HEK293 (cell line): ENCODE measurements around the gene TBK1.

ENCODE experiments used
- KLF16 ChIP-seq: fragments of 450-650 bp; formaldehyde crosslinking; IDR thresholded peaks from 2 replicates; pipeline ENCODE4 v1.5.1; 2017; ENCODE audit warnings: missing biosample characterization, missing genetic modification characterization
- SP2 ChIP-seq: fragments of 450-650 bp; formaldehyde crosslinking; IDR thresholded peaks from 2 replicates; pipeline ENCODE4 v1.5.1; 2016; ENCODE audit warnings: missing biosample characterization, missing genetic modification characterization
- TRIM28 ChIP-seq: IDR thresholded peaks from 2 replicates; pipeline ENCODE4 v1.6.1; 2011; ENCODE audit warnings: low read length, control low read depth, borderline replicate concordance
- ZBTB21 ChIP-seq: fragments of 450-650 bp; formaldehyde crosslinking; IDR thresholded peaks from 2 replicates; pipeline ENCODE4 v1.5.1; 2017; ENCODE audit warnings: missing biosample characterization, missing genetic modification characterization
- ZNF37A ChIP-seq: fragments of 450-650 bp; IDR thresholded peaks from 2 replicates; pipeline ENCODE4 v1.5.1; 2018; ENCODE audit warnings: missing biosample characterization, missing genetic modification characterization
- ZNF510 ChIP-seq: fragments of 450-650 bp; formaldehyde crosslinking; IDR thresholded peaks from 2 replicates; pipeline ENCODE4 v1.5.1; 2018; ENCODE audit warnings: mild to moderate bottlenecking, missing genetic modification characterization, missing biosample characterization; ENCODE audit not compliant: insufficient replicate concordance
- ZNF629 ChIP-seq: fragments of 450-650 bp; formaldehyde crosslinking; IDR thresholded peaks from 2 replicates; pipeline ENCODE4 v1.5.1; 2017; ENCODE audit warnings: missing biosample characterization, missing genetic modification characterization
- ZNF707 ChIP-seq: fragments of 450-650 bp; formaldehyde crosslinking; IDR thresholded peaks from 2 replicates; pipeline ENCODE4 v1.5.1; 2016; ENCODE audit warnings: missing biosample characterization, missing genetic modification characterization
- ZSCAN23 ChIP-seq: fragments of 450-650 bp; formaldehyde crosslinking; IDR thresholded peaks from 2 replicates; pipeline ENCODE4 v1.5.1; 2016; ENCODE audit warnings: missing biosample characterization, missing genetic modification characterization
- ZXDB ChIP-seq: fragments of 450-650 bp; formaldehyde crosslinking; IDR thresholded peaks from 2 replicates; pipeline ENCODE4 v1.5.1; 2016; ENCODE audit warnings: missing biosample characterization, missing genetic modification characterization
- TF ChIP-seq, protein P1 (sequence below): fragments of 450-650 bp; formaldehyde crosslinking; IDR thresholded peaks from 2 replicates; pipeline ENCODE4 v1.5.1; 2017; ENCODE audit warnings: missing biosample characterization, missing genetic modification characterization
- TF ChIP-seq, protein P2 (sequence below): fragments of 450-650 bp; formaldehyde crosslinking; IDR thresholded peaks from 2 replicates; pipeline ENCODE4 v1.5.1; 2017; ENCODE audit warnings: missing biosample characterization, missing genetic modification characterization
- TF ChIP-seq, protein P3 (sequence below): fragments of 450-650 bp; formaldehyde crosslinking; IDR thresholded peaks from 2 replicates; pipeline ENCODE4 v1.5.1; 2016; ENCODE audit warnings: missing biosample characterization, missing genetic modification characterization
- TF ChIP-seq, protein P4 (sequence below): IDR thresholded peaks from 2 replicates; pipeline ENCODE4 v1.6.1; 2011; ENCODE audit warnings: mild to moderate bottlenecking, low read depth, low read length, borderline replicate concordance
- TF ChIP-seq, protein P5 (sequence below): fragments of 450-650 bp; formaldehyde crosslinking; IDR thresholded peaks from 2 replicates; pipeline ENCODE4 v1.5.1; 2016; ENCODE audit warnings: missing biosample characterization, missing genetic modification characterization
- TF ChIP-seq, protein P6 (sequence below): fragments of 450-650 bp; formaldehyde crosslinking; IDR thresholded peaks from 2 replicates; pipeline ENCODE4 v1.5.0; 2017; ENCODE audit warnings: missing biosample characterization, missing genetic modification characterization, borderline replicate concordance
- TF ChIP-seq, protein P7 (sequence below): fragments of 450-650 bp; formaldehyde crosslinking; IDR thresholded peaks from 2 replicates; pipeline ENCODE4 v1.5.1; 2017; ENCODE audit warnings: missing biosample characterization, missing genetic modification characterization
- TF ChIP-seq, protein P8 (sequence below): fragments of 450-650 bp; formaldehyde crosslinking; IDR thresholded peaks from 2 replicates; pipeline ENCODE4 v1.5.1; 2016; ENCODE audit warnings: missing biosample characterization, missing genetic modification characterization, low read depth
- TF ChIP-seq, protein P9 (sequence below): fragments of 450-650 bp; formaldehyde crosslinking; IDR thresholded peaks from 2 replicates; pipeline ENCODE4 v1.5.1; 2016; ENCODE audit warnings: missing biosample characterization, missing genetic modification characterization

TBK1 gene

DNA sequence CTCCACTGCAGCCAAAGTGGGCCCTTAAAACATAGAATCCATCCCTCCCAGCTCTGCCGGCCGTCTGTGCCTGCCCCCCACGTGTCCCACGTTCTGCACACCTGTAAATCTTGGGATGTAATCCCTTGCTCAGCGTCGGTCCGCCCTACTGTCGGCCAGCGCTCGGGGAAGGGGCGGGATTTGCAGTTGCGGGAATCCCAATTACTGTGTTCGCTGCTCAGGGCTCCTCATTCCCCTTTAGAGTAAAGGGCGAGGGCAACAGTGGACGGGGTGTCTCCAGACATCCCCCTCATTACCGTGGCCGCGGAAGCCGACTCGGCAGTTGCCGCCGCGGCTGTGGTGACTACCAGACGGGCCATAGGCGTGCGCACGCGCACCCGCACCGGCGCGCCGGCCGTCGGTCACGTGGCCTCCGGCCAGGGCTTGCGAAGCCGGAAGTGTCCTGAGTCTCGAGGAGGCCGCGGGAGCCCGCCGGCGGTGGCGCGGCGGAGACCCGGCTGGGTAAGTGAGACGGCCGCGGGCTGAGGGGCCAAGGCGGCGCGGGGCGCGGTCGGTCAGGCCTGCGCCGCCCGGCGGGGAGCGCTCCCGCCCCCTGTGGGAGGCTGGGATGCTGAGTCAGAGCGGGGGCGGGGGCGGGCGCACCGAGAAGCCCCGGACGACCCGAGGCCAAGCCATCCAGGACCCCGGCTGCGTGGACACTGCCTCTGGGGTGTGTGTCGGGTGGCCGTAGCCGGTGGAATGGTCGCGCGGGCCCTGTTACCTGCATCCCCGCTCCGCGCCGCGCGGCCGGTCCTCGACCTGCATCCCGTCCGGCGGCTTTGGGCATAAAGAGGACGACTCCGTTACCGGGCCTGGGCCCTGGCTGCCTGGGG lies at the start of gene TBK1 (continued):
- TF ChIP-seq ZNF707 (no peak), TRIM28 (no peak), ZXDB (peak; percentile 28; the same call in 1 of the 2 replicates), ZNF37A (tag by site-specific recombination) (no peak), ZNF629 (tag by site-specific recombination) (no peak), ZBTB21 (no peak), ZNF510 (tag by site-specific recombination) (no peak), SP2 (peak; percentile 69), ZSCAN23 (tag by site-specific recombination) (no peak), KLF16 (tag by site-specific recombination) (peak; percentile 51)
- TF ChIP-seq, protein P1, sequence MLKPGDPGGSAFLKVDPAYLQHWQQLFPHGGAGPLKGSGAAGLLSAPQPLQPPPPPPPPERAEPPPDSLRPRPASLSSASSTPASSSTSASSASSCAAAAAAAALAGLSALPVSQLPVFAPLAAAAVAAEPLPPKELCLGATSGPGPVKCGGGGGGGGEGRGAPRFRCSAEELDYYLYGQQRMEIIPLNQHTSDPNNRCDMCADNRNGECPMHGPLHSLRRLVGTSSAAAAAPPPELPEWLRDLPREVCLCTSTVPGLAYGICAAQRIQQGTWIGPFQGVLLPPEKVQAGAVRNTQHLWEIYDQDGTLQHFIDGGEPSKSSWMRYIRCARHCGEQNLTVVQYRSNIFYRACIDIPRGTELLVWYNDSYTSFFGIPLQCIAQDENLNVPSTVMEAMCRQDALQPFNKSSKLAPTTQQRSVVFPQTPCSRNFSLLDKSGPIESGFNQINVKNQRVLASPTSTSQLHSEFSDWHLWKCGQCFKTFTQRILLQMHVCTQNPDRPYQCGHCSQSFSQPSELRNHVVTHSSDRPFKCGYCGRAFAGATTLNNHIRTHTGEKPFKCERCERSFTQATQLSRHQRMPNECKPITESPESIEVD (tag by site-specific recombination): no peak
- TF ChIP-seq, protein P2, sequence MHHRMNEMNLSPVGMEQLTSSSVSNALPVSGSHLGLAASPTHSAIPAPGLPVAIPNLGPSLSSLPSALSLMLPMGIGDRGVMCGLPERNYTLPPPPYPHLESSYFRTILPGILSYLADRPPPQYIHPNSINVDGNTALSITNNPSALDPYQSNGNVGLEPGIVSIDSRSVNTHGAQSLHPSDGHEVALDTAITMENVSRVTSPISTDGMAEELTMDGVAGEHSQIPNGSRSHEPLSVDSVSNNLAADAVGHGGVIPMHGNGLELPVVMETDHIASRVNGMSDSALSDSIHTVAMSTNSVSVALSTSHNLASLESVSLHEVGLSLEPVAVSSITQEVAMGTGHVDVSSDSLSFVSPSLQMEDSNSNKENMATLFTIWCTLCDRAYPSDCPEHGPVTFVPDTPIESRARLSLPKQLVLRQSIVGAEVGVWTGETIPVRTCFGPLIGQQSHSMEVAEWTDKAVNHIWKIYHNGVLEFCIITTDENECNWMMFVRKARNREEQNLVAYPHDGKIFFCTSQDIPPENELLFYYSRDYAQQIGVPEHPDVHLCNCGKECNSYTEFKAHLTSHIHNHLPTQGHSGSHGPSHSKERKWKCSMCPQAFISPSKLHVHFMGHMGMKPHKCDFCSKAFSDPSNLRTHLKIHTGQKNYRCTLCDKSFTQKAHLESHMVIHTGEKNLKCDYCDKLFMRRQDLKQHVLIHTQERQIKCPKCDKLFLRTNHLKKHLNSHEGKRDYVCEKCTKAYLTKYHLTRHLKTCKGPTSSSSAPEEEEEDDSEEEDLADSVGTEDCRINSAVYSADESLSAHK (tag by site-specific recombination): no peak
- TF ChIP-seq, protein P3, sequence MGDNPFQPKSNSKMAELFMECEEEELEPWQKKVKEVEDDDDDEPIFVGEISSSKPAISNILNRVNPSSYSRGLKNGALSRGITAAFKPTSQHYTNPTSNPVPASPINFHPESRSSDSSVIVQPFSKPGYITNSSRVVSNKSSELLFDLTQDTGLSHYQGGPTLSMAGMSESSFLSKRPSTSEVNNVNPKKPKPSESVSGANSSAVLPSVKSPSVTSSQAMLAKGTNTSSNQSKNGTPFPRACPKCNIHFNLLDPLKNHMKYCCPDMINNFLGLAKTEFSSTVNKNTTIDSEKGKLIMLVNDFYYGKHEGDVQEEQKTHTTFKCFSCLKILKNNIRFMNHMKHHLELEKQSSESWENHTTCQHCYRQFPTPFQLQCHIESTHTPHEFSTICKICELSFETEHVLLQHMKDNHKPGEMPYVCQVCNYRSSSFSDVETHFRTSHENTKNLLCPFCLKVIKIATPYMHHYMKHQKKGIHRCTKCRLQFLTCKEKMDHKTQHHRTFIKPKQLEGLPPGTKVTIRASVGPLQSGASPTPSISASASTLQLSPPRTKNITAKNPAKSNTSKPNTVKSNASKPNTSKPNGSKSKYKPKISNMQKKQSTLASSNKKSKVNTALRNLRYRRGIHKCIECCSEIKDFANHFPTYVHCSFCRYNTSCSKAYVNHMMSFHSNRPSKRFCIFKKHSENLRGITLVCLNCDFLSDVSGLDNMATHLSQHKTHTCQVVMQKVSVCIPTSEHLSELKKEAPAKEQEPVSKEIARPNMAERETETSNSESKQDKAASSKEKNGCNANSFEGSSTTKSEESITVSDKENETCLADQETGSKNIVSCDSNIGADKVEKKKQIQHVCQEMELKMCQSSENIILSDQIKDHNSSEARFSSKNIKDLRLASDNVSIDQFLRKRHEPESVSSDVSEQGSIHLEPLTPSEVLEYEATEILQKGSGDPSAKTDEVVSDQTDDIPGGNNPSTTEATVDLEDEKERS: no peak
- TF ChIP-seq, protein P4, sequence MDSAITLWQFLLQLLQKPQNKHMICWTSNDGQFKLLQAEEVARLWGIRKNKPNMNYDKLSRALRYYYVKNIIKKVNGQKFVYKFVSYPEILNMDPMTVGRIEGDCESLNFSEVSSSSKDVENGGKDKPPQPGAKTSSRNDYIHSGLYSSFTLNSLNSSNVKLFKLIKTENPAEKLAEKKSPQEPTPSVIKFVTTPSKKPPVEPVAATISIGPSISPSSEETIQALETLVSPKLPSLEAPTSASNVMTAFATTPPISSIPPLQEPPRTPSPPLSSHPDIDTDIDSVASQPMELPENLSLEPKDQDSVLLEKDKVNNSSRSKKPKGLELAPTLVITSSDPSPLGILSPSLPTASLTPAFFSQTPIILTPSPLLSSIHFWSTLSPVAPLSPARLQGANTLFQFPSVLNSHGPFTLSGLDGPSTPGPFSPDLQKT: no peak
- TF ChIP-seq, protein P5, sequence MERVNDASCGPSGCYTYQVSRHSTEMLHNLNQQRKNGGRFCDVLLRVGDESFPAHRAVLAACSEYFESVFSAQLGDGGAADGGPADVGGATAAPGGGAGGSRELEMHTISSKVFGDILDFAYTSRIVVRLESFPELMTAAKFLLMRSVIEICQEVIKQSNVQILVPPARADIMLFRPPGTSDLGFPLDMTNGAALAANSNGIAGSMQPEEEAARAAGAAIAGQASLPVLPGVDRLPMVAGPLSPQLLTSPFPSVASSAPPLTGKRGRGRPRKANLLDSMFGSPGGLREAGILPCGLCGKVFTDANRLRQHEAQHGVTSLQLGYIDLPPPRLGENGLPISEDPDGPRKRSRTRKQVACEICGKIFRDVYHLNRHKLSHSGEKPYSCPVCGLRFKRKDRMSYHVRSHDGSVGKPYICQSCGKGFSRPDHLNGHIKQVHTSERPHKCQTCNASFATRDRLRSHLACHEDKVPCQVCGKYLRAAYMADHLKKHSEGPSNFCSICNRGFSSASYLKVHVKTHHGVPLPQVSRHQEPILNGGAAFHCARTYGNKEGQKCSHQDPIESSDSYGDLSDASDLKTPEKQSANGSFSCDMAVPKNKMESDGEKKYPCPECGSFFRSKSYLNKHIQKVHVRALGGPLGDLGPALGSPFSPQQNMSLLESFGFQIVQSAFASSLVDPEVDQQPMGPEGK (tag by site-specific recombination): peak; percentile 73
- TF ChIP-seq, protein P6, sequence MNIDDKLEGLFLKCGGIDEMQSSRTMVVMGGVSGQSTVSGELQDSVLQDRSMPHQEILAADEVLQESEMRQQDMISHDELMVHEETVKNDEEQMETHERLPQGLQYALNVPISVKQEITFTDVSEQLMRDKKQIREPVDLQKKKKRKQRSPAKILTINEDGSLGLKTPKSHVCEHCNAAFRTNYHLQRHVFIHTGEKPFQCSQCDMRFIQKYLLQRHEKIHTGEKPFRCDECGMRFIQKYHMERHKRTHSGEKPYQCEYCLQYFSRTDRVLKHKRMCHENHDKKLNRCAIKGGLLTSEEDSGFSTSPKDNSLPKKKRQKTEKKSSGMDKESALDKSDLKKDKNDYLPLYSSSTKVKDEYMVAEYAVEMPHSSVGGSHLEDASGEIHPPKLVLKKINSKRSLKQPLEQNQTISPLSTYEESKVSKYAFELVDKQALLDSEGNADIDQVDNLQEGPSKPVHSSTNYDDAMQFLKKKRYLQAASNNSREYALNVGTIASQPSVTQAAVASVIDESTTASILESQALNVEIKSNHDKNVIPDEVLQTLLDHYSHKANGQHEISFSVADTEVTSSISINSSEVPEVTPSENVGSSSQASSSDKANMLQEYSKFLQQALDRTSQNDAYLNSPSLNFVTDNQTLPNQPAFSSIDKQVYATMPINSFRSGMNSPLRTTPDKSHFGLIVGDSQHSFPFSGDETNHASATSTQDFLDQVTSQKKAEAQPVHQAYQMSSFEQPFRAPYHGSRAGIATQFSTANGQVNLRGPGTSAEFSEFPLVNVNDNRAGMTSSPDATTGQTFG (tag by site-specific recombination): no peak
- TF ChIP-seq, protein P7, sequence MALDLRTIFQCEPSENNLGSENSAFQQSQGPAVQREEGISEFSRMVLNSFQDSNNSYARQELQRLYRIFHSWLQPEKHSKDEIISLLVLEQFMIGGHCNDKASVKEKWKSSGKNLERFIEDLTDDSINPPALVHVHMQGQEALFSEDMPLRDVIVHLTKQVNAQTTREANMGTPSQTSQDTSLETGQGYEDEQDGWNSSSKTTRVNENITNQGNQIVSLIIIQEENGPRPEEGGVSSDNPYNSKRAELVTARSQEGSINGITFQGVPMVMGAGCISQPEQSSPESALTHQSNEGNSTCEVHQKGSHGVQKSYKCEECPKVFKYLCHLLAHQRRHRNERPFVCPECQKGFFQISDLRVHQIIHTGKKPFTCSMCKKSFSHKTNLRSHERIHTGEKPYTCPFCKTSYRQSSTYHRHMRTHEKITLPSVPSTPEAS (tag by site-specific recombination): no peak; the same call in 1 of the 2 replicates
- TF ChIP-seq, protein P8, sequence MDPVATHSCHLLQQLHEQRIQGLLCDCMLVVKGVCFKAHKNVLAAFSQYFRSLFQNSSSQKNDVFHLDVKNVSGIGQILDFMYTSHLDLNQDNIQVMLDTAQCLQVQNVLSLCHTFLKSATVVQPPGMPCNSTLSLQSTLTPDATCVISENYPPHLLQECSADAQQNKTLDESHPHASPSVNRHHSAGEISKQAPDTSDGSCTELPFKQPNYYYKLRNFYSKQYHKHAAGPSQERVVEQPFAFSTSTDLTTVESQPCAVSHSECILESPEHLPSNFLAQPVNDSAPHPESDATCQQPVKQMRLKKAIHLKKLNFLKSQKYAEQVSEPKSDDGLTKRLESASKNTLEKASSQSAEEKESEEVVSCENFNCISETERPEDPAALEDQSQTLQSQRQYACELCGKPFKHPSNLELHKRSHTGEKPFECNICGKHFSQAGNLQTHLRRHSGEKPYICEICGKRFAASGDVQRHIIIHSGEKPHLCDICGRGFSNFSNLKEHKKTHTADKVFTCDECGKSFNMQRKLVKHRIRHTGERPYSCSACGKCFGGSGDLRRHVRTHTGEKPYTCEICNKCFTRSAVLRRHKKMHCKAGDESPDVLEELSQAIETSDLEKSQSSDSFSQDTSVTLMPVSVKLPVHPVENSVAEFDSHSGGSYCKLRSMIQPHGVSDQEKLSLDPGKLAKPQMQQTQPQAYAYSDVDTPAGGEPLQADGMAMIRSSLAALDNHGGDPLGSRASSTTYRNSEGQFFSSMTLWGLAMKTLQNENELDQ (tag by site-specific recombination): no peak
- TF ChIP-seq, protein P9, sequence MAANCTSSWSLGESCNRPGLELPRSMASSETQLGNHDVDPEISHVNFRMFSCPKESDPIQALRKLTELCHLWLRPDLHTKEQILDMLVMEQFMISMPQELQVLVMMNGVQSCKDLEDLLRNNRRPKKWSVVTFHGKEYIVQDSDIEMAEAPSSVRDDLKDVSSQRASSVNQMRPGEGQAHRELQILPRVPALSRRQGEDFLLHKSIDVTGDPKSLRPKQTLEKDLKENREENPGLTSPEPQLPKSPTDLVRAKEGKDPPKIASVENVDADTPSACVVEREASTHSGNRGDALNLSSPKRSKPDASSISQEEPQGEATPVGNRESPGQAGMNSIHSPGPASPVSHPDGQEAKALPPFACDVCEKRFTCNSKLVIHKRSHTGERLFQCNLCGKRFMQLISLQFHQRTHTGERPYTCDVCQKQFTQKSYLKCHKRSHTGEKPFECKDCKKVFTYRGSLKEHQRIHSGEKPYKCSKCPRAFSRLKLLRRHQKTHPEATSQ (tag by site-specific recombination): no peak
